ENCODE data around the gene RNASEL. TPM values are rescaled to one million over a fixed set of nuclear protein-coding genes. Genes with fewer than 3 reads are reported as not detected.
A peak's percentile ranks its signal among the peaks of the same experiment; 100 is the strongest.

The RNASEL gene
- total RNA-seq, 2 donors from 2014 or later: 0.33 to 6.0 TPM

DNA sequence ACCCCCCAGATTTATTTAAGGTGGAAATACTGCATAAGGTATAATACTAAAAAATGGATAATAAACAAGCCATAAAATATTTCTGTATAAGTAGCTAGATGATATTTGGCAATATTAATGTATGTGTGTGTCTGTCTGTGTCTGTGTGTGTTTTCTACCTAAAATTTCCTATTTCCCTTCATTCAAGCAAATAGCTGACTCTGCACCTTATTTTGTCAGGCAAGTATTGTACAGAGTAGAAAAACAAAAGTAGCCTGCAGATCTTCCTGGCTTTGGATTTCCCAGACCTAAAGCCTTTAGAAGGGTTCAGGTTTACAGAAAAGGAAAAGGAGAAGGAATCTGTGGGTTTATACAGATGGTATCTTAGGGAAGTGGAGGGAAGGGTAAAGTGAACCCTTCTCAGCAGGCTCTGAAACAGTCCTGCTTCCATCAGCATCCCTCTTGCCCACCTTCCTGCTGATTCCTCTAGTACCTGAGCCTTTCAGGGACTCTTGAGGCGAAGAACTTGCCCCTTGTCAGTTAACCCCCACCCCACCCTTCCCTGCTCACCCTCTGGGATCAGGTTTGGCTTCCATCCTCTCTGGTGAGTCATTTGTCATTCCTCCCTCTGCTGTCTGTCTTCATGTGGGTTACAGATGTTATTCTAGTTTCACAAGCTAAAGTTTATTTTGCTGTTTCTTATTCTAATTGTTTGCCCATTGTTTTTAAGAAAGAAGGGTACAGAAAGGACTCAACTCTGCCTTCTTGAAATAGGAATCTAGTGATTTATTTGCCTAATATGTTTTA is 36.9 kb upstream of the RNASEL start:
- TF ChIP-seq, protein P1, sequence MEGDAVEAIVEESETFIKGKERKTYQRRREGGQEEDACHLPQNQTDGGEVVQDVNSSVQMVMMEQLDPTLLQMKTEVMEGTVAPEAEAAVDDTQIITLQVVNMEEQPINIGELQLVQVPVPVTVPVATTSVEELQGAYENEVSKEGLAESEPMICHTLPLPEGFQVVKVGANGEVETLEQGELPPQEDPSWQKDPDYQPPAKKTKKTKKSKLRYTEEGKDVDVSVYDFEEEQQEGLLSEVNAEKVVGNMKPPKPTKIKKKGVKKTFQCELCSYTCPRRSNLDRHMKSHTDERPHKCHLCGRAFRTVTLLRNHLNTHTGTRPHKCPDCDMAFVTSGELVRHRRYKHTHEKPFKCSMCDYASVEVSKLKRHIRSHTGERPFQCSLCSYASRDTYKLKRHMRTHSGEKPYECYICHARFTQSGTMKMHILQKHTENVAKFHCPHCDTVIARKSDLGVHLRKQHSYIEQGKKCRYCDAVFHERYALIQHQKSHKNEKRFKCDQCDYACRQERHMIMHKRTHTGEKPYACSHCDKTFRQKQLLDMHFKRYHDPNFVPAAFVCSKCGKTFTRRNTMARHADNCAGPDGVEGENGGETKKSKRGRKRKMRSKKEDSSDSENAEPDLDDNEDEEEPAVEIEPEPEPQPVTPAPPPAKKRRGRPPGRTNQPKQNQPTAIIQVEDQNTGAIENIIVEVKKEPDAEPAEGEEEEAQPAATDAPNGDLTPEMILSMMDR (IDR thresholded peaks at IDR 0.05): no peak
- no peak for TF ChIP-seq POLR2A (IDR thresholded peaks at IDR 0.05)
- no peak for DNase-seq
- intact Hi-C loops (cut with DNase I): no loop called here
- H3K4me3 ChIP-seq: no peak overlapping the region
- ATAC-seq: no peak
- H3K27me3 ChIP-seq: peaks cover 0 to 4% of the 10 kb centered on the region in 2 donors
- H3K27ac ChIP-seq: no peak overlapping the region
- 41 to 72% methylated on average over 1 of the region's 1 CpG for WGBS, 2 donors
- no peaks in the 10 kb centered on the region for H3K4me1 ChIP-seq
- no peaks in the 10 kb centered on the region for H3K9me3 ChIP-seq
- H3K36me3 ChIP-seq (replicated peaks in 1 of 2; ENCODE audit: insufficient read depth in 1 of 2, low read depth in 2 of 2): no peaks in the 10 kb centered on the region

DNA sequence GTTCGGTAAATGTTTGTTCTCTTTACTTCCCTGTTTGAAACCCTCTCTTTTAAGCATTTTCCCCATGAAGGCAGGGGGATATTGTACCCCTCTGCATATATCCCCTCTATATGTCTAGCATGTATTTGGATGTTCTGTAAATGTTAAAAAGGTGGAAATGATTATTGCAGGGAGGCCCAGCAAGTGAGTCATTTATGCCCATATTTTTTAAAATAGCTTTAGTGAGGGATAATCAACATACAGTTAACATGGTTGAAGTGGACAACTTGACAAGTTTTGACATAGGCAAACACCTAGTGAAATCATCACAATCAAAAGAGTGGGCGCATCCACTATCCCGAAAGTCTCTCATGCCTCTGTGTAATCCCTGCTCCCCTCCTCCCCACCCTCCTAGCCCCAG is 36.0 kb upstream of the RNASEL start:
- no peaks in the 10 kb centered on the region for H3K36me3 ChIP-seq (replicated peaks in 1 of 2; ENCODE audit: insufficient read depth in 1 of 2, low read depth in 2 of 2)
- TF ChIP-seq, protein P1 (IDR thresholded peaks at IDR 0.05): no peak
- TF ChIP-seq POLR2A (IDR thresholded peaks at IDR 0.05): no peak
- 68 to 83% methylated on average over 3 of the region's 3 CpGs for WGBS, 2 donors
- ATAC-seq (no peak), DNase-seq (no peak)
- no peaks in the 10 kb centered on the region for H3K9me3 ChIP-seq
- H3K4me3 ChIP-seq: no peak overlapping the region
- no peaks in the 10 kb centered on the region for H3K4me1 ChIP-seq
- H3K27ac ChIP-seq: no peak overlapping the region
- peaks cover 0 to 4% of the 10 kb centered on the region in 2 donors for H3K27me3 ChIP-seq
- intact Hi-C loops (cut with DNase I): no loop called here

DNA sequence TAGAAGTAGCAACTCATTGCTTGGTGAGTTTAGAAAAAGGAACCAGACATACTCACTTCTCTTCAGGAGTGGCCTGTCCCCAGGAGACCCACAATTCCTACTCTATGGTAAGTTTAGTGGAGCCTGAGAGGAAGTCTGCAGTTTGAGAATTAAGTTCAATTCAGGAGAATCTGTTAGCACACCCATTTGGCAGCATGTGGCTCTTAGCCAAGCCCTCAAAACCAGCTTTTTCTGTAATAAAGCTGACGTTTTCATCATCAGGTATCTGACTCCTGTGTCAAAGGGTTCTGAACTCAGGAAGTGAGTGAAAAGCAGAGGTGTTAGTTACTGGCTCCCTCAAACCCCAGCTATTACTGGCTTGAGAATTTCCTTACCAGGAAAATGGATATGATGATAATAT is 35.5 kb upstream of the RNASEL start:
- no peaks in the 10 kb centered on the region for H3K36me3 ChIP-seq (replicated peaks in 1 of 2; ENCODE audit: insufficient read depth in 1 of 2, low read depth in 2 of 2)
- intact Hi-C loops (cut with DNase I): no loop called here
- H3K27me3 ChIP-seq: peaks cover 0 to 4% of the 10 kb centered on the region in 2 donors
- ATAC-seq (no peak), DNase-seq (no peak)
- no peak overlapping the region for H3K4me3 ChIP-seq
- TF ChIP-seq POLR2A (IDR thresholded peaks at IDR 0.05): no peak
- TF ChIP-seq, protein P1 (IDR thresholded peaks at IDR 0.05): no peak
- no peaks in the 10 kb centered on the region for H3K4me1 ChIP-seq
- no peak overlapping the region for H3K27ac ChIP-seq
- H3K9me3 ChIP-seq: no peaks in the 10 kb centered on the region
- 27 to 44% methylated on average over 1 of the region's 1 CpG for WGBS, 2 donors

DNA sequence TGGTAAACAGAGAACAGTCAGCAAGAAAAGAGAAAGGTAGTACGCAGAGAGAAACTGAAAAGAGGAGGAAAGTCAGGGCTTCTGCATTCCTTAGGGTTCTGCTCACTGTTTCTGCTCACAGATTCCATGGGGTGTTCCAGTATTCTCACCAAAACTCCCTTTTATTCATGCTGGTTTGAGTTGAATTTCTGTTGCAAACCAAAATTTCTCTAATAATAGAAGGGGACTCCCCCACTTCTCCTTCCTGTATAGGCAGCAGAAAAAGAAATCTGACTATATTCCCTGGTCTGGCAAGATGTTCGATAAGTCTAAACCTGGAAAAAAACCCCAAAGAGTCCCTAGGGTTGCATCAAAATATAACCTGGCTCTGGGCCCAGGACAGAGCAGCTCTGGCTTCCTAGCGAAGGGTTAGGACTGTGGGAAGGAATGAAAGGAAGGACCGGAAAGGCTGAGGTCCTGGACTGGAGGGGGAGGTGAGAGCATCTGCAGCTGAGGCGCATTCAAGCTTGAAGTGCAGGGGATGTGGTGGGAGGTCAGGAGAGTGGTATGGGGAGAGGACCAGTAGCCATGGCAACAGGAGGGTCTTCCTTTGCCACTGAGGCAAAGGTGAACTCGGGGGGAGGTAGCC is 34.0 kb upstream of the RNASEL start:
- ATAC-seq: peak; percentile 38
- no peaks in the 10 kb centered on the region for H3K9me3 ChIP-seq
- TF ChIP-seq POLR2A (IDR thresholded peaks at IDR 0.05): no peak
- TF ChIP-seq, protein P1 (IDR thresholded peaks at IDR 0.05): no peak

More for the DNA sequence above, 34.0 kb upstream of the RNASEL start:
- Histone ChIP-seq H3K4me3 (no peak overlapping the region), H3K27me3 (peaks cover 0 to 1% of the 10 kb centered on the region in 2 donors), H3K27ac (no peak overlapping the region), H3K4me1 (no peaks in the 10 kb centered on the region), H3K36me3 (replicated peaks in 1 of 2; ENCODE audit: insufficient read depth in 1 of 2, low read depth in 2 of 2) (no peaks in the 10 kb centered on the region)
- intact Hi-C loops (cut with DNase I): no loop called here
- no peak for DNase-seq
- 76 to 78% methylated on average over 6 of the region's 6 CpGs for WGBS, 2 donors

Measured in body of pancreas (tissue), 4 donors.